H9 (cell line): ENCODE data around the gene CHMP6. TPM values are rescaled to one million over a fixed set of nuclear protein-coding genes. Genes with fewer than 3 reads are reported as not detected.

ENCODE experiments used
- DNase-seq: peaks from one replicate; pipeline ENCODE4 v3.0.0-alpha.2; 2017
- H2AFZ ChIP-seq: one replicate; pipeline ENCODE4 v1.6.1; 2013; ENCODE audit warnings: mild to moderate bottlenecking, low read length, control low read depth, moderate library complexity
- H2AK5ac ChIP-seq: 2 replicates; pipeline ENCODE4 v1.6.1; 2013; ENCODE audit warnings: low read length, control low read depth, mixed read lengths; ENCODE audit not compliant: insufficient read length
- H2BK120ac ChIP-seq: one replicate; pipeline ENCODE4 v1.6.1; 2013; ENCODE audit warnings: low read depth, mild to moderate bottlenecking, low read length, control low read depth, inconsistent platforms; ENCODE audit not compliant: poor library complexity, severe bottlenecking
- H2BK12ac ChIP-seq: 2 replicates; pipeline ENCODE4 v1.6.1; 2013; ENCODE audit warnings: low read length, control low read depth, mixed read lengths, low read depth; ENCODE audit not compliant: insufficient read length
- H2BK15ac ChIP-seq: 2 replicates; pipeline ENCODE4 v1.6.1; 2013; ENCODE audit warnings: low read depth, low read length, control low read depth
- H2BK20ac ChIP-seq: one replicate; pipeline ENCODE4 v1.6.1; 2013; ENCODE audit warnings: low read depth, mild to moderate bottlenecking, low read length, control low read depth, inconsistent platforms; ENCODE audit not compliant: poor library complexity, severe bottlenecking
- H2BK5ac ChIP-seq: 2 replicates; pipeline ENCODE4 v1.6.1; 2013; ENCODE audit warnings: low read length, control low read depth, mixed read lengths; ENCODE audit not compliant: insufficient read length
- H3K14ac ChIP-seq: 2 replicates; pipeline ENCODE4 v1.6.1; 2013; ENCODE audit warnings: low read length, control low read depth; ENCODE audit not compliant: insufficient read depth
- H3K18ac ChIP-seq: 2 replicates; pipeline ENCODE4 v1.6.1; 2013; ENCODE audit warnings: low read depth, mild to moderate bottlenecking, mixed read lengths, low read length, control low read depth; ENCODE audit not compliant: insufficient read length
- H3K23ac ChIP-seq: 2 replicates; pipeline ENCODE4 v1.6.1; 2013; ENCODE audit warnings: low read length, control low read depth, mixed read lengths, low read depth; ENCODE audit not compliant: insufficient read length
- H3K23me2 ChIP-seq: 2 replicates; pipeline ENCODE4 v1.6.1; 2013; ENCODE audit warnings: low read depth, mild to moderate bottlenecking, mixed read lengths, low read length, control low read depth; ENCODE audit not compliant: insufficient read length, poor library complexity, severe bottlenecking
- H3K27ac ChIP-seq: 2 replicates; pipeline ENCODE4 v1.5.1; 2013; ENCODE audit warnings: low read length, control low read depth, mixed read lengths, low read depth; ENCODE audit not compliant: insufficient read length
- H3K27me3 ChIP-seq: 2 replicates; pipeline ENCODE4 v1.6.1; 2013; ENCODE audit warnings: low read length, control low read depth, inconsistent platforms; ENCODE audit not compliant: insufficient read depth
- H3K4ac ChIP-seq: 2 replicates; pipeline ENCODE4 v1.6.1; 2013; ENCODE audit warnings: low read depth, mild to moderate bottlenecking, control low read depth, inconsistent platforms, low read length, moderate library complexity
- H3K4me1 ChIP-seq: 2 replicates; pipeline ENCODE4 v1.6.1; 2013; ENCODE audit warnings: low read length, control low read depth, inconsistent platforms; ENCODE audit not compliant: insufficient read depth
- H3K4me2 ChIP-seq: 2 replicates; pipeline ENCODE4 v1.6.1; 2013; ENCODE audit warnings: low read length, control low read depth, mixed read lengths; ENCODE audit not compliant: insufficient read length, insufficient read depth
- H3K56ac ChIP-seq: 2 replicates; pipeline ENCODE4 v1.6.1; 2013; ENCODE audit warnings: low read depth, mild to moderate bottlenecking, mixed read lengths, low read length, control low read depth; ENCODE audit not compliant: insufficient read length
- H3K79me1 ChIP-seq: 2 replicates; pipeline ENCODE4 v1.6.1; 2013; ENCODE audit warnings: low read depth, mild to moderate bottlenecking, moderate library complexity, low read length, control low read depth, inconsistent platforms; ENCODE audit not compliant: insufficient read depth, poor library complexity, severe bottlenecking
- H3K79me2 ChIP-seq: 2 replicates; pipeline ENCODE4 v1.6.1; 2013; ENCODE audit warnings: low read length, control low read depth, inconsistent platforms; ENCODE audit not compliant: insufficient read depth
- H3K9ac ChIP-seq: 2 replicates; pipeline ENCODE4 v1.6.1; 2013; ENCODE audit warnings: low read length, control low read depth, mixed read lengths; ENCODE audit not compliant: insufficient read length; ENCODE audit errors: extremely low read depth
- H3K9me3 ChIP-seq: one replicate; pipeline ENCODE4 v1.6.1; 2013; ENCODE audit warnings: low read depth, low read length, inconsistent platforms; ENCODE audit not compliant: control insufficient read depth
- H3T11ph ChIP-seq: one replicate; pipeline ENCODE4 v1.6.1; 2013; ENCODE audit warnings: mild to moderate bottlenecking, low read length, control low read depth, inconsistent platforms
- H4K20me1 ChIP-seq: one replicate; pipeline ENCODE4 v1.6.1; 2013; ENCODE audit not compliant: control insufficient read depth, insufficient read length, insufficient read depth
- H4K5ac ChIP-seq: 2 replicates; pipeline ENCODE4 v1.6.1; 2013; ENCODE audit warnings: low read depth, mild to moderate bottlenecking, mixed read lengths, low read length, control low read depth; ENCODE audit not compliant: insufficient read length
- H4K8ac ChIP-seq: replicated peaks from 2 replicates; pipeline ENCODE4 v1.6.1; 2013; ENCODE audit warnings: low read length, control low read depth, mixed read lengths, low read depth; ENCODE audit not compliant: insufficient read length
- H4K91ac ChIP-seq: 2 replicates; pipeline ENCODE4 v1.6.1; 2013; ENCODE audit warnings: low read depth, mild to moderate bottlenecking, moderate library complexity, mixed read lengths, low read length, control low read depth; ENCODE audit not compliant: insufficient read length
- H3K27ac Mint-ChIP-seq, 3 experiments: 2 replicates in 2 of 3; 3 replicates in 1 of 3; pipeline ENCODE4 v1.8.0; 2020 to 2021; ENCODE audit warnings: mixed read lengths in 3 of 3, mild to moderate bottlenecking in 1 of 3, moderate library complexity in 1 of 3
- H3K27me3 Mint-ChIP-seq: 2 replicates; pipeline ENCODE4 v1.8.0; 2021; ENCODE audit warnings: low read depth, mild to moderate bottlenecking, moderate library complexity, mixed read lengths
- H3K36me3 Mint-ChIP-seq, 3 experiments: 2 replicates in 2 of 3; 3 replicates in 1 of 3; pipeline ENCODE4 v1.8.0; 2020 to 2021; ENCODE audit warnings: low read depth in 3 of 3, mixed read lengths in 3 of 3; ENCODE audit not compliant: insufficient read depth in 1 of 3
- H3K4me1 Mint-ChIP-seq, 2 experiments: 2 replicates each; pipeline ENCODE4 v1.8.0; 2020; ENCODE audit warnings: mixed read lengths in 2 of 2
- H3K4me3 Mint-ChIP-seq, 2 experiments: 2 replicates in 1 of 2; 3 replicates in 1 of 2; pipeline ENCODE4 v1.8.0; 2020 to 2021; ENCODE audit warnings: mild to moderate bottlenecking in 2 of 2, mixed read lengths in 2 of 2, moderate library complexity in 1 of 2
- H3K9me3 Mint-ChIP-seq, 2 experiments: 2 replicates in 1 of 2; 3 replicates in 1 of 2; pipeline ENCODE4 v1.8.0; 2020; ENCODE audit warnings: mild to moderate bottlenecking in 2 of 2, mixed read lengths in 2 of 2, moderate library complexity in 1 of 2
- CTCF ChIP-seq: fragments of 200-600 bp; sonication (generic); conservative IDR thresholded peaks from 3 replicates; pipeline ENCODE4 v1.8.0; 2021; ENCODE audit warnings: antibody characterized with exemption, mild to moderate bottlenecking
- WGBS: extraction: QIAGEN DNeasy Blood & Tissue Kit; methylation state at CpG from one replicate; pipeline ENCODE4 v1.1.7; 2013; ENCODE audit warnings: missing lambda C conversion rate, low lambda C conversion rate, mixed read lengths; ENCODE audit not compliant: insufficient read length; ENCODE audit errors: extremely low coverage; 5-methylcytosine and 5-hydroxymethylcytosine counted together
- total RNA-seq: library from RNA; stranded (reverse); gene quantifications from 2 replicates; pipeline ENCODE4 v1.2.1, GENCODE V29; 2021

The CHMP6 gene
- total RNA-seq, 1 experiment from 2014 or later = 23.4 TPM

DNA sequence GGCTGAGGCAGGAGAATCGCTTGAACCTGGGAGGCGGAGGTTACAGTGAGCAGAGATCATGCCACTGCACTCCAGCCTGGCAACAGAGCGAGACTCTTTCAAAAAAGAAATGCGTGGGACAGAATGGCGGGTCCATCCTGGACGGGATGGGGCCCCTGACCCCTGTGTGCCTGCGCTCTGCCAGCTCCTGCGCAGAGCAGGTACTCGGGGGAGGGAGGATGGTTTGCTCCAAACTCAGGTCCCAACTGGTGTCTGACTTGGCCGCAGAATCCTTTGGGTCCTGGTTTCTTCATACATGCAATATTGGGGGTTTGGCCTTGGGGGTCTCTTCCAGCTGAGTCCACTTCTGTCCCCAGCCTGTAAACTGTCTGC is 10.4 kb downstream of the CHMP6 start:
- Mint-ChIP-seq H3K9me3 (peaks cover 0 to 4% of the 10 kb centered on the region in 2 experiments; a peak in 2 of 5 replicates), H3K27me3 (peaks cover 54% of the 10 kb centered on the region), H3K4me1 (peaks cover 10 to 14% of the 10 kb centered on the region in 2 experiments), H3K36me3 (peaks cover 0 to 8% (median 5%) of the 10 kb centered on the region in 3 experiments; a peak in 3 of 7 replicates), H3K27ac (no peak overlapping the region), H3K4me3 (no peak overlapping the region)
- Histone ChIP-seq H3K79me2 (no peaks in the 10 kb centered on the region), H3K27ac (no peak overlapping the region), H4K5ac (no peak overlapping the region), H2AK5ac (no peak overlapping the region), H3K4ac (no peak overlapping the region), H2BK120ac (no peak overlapping the region), H3K23me2 (peaks cover 4% of the 10 kb centered on the region), H3K4me1 (no peaks in the 10 kb centered on the region), H3K14ac (no peak overlapping the region), H2BK12ac (no peak overlapping the region), H2BK15ac (no peak overlapping the region), H2AFZ (no peak overlapping the region), H3K23ac (no peak overlapping the region), H3K4me2 (no peak overlapping the region), H3K27me3 (no peaks in the 10 kb centered on the region; the same call in 1 of the 2 replicates), H4K8ac (no peak overlapping the region), H3T11ph (no peak overlapping the region), H2BK20ac (no peak overlapping the region), H4K91ac (no peak overlapping the region), H4K20me1 (no peaks in the 10 kb centered on the region), H2BK5ac (no peak overlapping the region), H3K79me1 (no peaks in the 10 kb centered on the region), H3K56ac (no peak overlapping the region), H3K9ac (no peak overlapping the region), H3K9me3 (no peaks in the 10 kb centered on the region), H3K18ac (no peak overlapping the region)
- WGBS = no CpG with 5 or more reads among the region's 10 CpGs
- DNase-seq = no peak
- TF ChIP-seq CTCF = no peak
